IMR-90 (cell line): Measurements from ENCODE around the gene ADGRG4. TPM values are rescaled to one million over a fixed set of nuclear protein-coding genes. Genes with fewer than 3 reads are reported as not detected.

Source experiments
- ATAC-seq: fragments of 200-7000 bp; cut with Tn5 transposase; 2 replicates; pipeline ENCODE4 v1.9.1; 2020; ENCODE audit warnings: low read depth, mild to moderate bottlenecking, moderate library complexity
- BruUV-seq: library from RNA; stranded (reverse); fragments of 400-500 nt; replicated peaks from 2 replicates; lab custom pipeline; 2021; lab: Mats Ljungman, UMichigan
- CTCF ChIA-PET: fragments of 300-600 bp; formaldehyde crosslinking; extraction: SDS; loops from one replicate; lab custom pipeline; 2021; ENCODE audit warnings: antibody characterized with exemption; lab: Yijun Ruan, JAX
- POLR2A ChIA-PET: fragments of 300-600 bp; sonication (Branson Sonifier 250); formaldehyde crosslinking; loops from one replicate; lab custom pipeline; 2022; ENCODE audit warnings: antibody characterized with exemption; ENCODE audit not compliant: unreplicated experiment; lab: Charles Lee
- DNase-seq: peaks from one replicate; pipeline ENCODE4 v3.0.0; 2013
- H2AFZ ChIP-seq: replicated peaks from 2 replicates; pipeline ENCODE3; 2013; ENCODE audit warnings: low read length, mild to moderate bottlenecking; ENCODE audit not compliant: poor library complexity
- H2AK5ac ChIP-seq: 2 replicates; pipeline ENCODE4 v1.6.1; 2013; ENCODE audit warnings: low read depth, low read length, inconsistent platforms
- H2AK9ac ChIP-seq: replicated peaks from 2 replicates; pipeline ENCODE3; 2013; ENCODE audit warnings: mild to moderate bottlenecking, low read depth, low read length, moderate library complexity; ENCODE audit not compliant: poor library complexity
- H2BK120ac ChIP-seq: 2 replicates; pipeline ENCODE4 v1.6.1; 2013; ENCODE audit warnings: low read depth, low read length, inconsistent platforms
- H2BK15ac ChIP-seq: 3 replicates; pipeline ENCODE4 v1.6.1; 2013; ENCODE audit warnings: low read depth, low read length, inconsistent platforms
- H2BK20ac ChIP-seq: 2 replicates; pipeline ENCODE4 v1.6.1; 2013; ENCODE audit warnings: low read depth, mild to moderate bottlenecking, inconsistent platforms, low read length, moderate library complexity
- H2BK5ac ChIP-seq: 2 replicates; pipeline ENCODE4 v1.6.1; 2013; ENCODE audit warnings: mild to moderate bottlenecking, low read depth, low read length, inconsistent platforms; ENCODE audit not compliant: poor library complexity, severe bottlenecking
- H3K14ac ChIP-seq: replicated peaks from 2 replicates; pipeline ENCODE4 v1.6.1; 2013; ENCODE audit warnings: low read depth, low read length, inconsistent platforms
- H3K18ac ChIP-seq: 2 replicates; pipeline ENCODE4 v1.6.1; 2013; ENCODE audit warnings: low read depth, low read length, control low read depth
- H3K23ac ChIP-seq: 2 replicates; pipeline ENCODE4 v1.6.1; 2013; ENCODE audit warnings: low read depth, low read length, inconsistent platforms
- H3K27ac ChIP-seq: 2 replicates; pipeline ENCODE4 v1.5.1; 2013; ENCODE audit warnings: mild to moderate bottlenecking, control low read depth, low read length; ENCODE audit not compliant: insufficient read depth
- H3K27me3 ChIP-seq: 2 replicates; pipeline ENCODE4 v1.6.1; 2013; ENCODE audit warnings: low read length; ENCODE audit not compliant: control insufficient read depth, insufficient read depth
- H3K36me3 ChIP-seq: 2 replicates; pipeline ENCODE4 v1.6.1; 2013; ENCODE audit warnings: low read length, mixed read lengths; ENCODE audit not compliant: control insufficient read depth, insufficient read depth
- H3K4ac ChIP-seq: 2 replicates; pipeline ENCODE4 v1.6.1; 2013; ENCODE audit warnings: low read depth, low read length, inconsistent platforms
- H3K4me1 ChIP-seq: 2 replicates; pipeline ENCODE4 v1.6.1; 2013; ENCODE audit warnings: low read length, mixed read lengths; ENCODE audit not compliant: control insufficient read depth, insufficient read depth
- H3K4me2 ChIP-seq: 2 replicates; pipeline ENCODE4 v1.6.1; 2013; ENCODE audit warnings: low read depth, mild to moderate bottlenecking, control low read depth, low read length, moderate library complexity
- H3K4me3 ChIP-seq: 2 replicates; pipeline ENCODE4 v1.5.1; 2013; ENCODE audit warnings: low read depth, mild to moderate bottlenecking, control low read depth, low read length, moderate library complexity; ENCODE audit not compliant: insufficient read depth
- H3K56ac ChIP-seq: 2 replicates; pipeline ENCODE4 v1.6.1; 2013; ENCODE audit warnings: low read length, inconsistent platforms; ENCODE audit not compliant: insufficient read depth; ENCODE audit errors: extremely low read depth
- H3K79me1 ChIP-seq, 2 experiments: 2 replicates each; pipeline ENCODE4 v1.6.1; 2013; ENCODE audit warnings: low read length in 2 of 2, inconsistent platforms in 1 of 2, low read depth in 1 of 2
- H3K9ac ChIP-seq: 2 replicates; pipeline ENCODE4 v1.6.1; 2013; ENCODE audit warnings: low read depth, low read length, control low read depth
- H3K9me1 ChIP-seq: 2 replicates; pipeline ENCODE4 v1.6.1; 2013; ENCODE audit warnings: low read length, inconsistent platforms; ENCODE audit not compliant: insufficient read depth
- H3K9me3 ChIP-seq: 2 replicates; pipeline ENCODE4 v1.6.1; 2013; ENCODE audit warnings: low read length; ENCODE audit not compliant: control insufficient read depth, insufficient read depth
- H4K20me1 ChIP-seq: 2 replicates; pipeline ENCODE4 v1.6.1; 2013; ENCODE audit warnings: low read length, inconsistent platforms; ENCODE audit not compliant: insufficient read depth
- H4K5ac ChIP-seq: 2 replicates; pipeline ENCODE4 v1.6.1; 2013; ENCODE audit warnings: mild to moderate bottlenecking, low read depth, low read length, control low read depth
- H4K8ac ChIP-seq, 2 experiments: 2 replicates each; pipeline ENCODE4 v1.6.1; 2013; ENCODE audit warnings: low read depth in 2 of 2, low read length in 2 of 2, control low read depth in 1 of 2, inconsistent platforms in 1 of 2
- H4K91ac ChIP-seq: 2 replicates; pipeline ENCODE4 v1.6.1; 2013; ENCODE audit warnings: low read depth, low read length, inconsistent platforms; ENCODE audit not compliant: insufficient read depth
- BHLHE40 ChIP-seq: fragments of 150-350 bp; IDR thresholded peaks from 2 replicates; pipeline ENCODE4 v1.6.1; 2016; ENCODE audit warnings: mild to moderate bottlenecking, low read depth, low read length
- CHD1 ChIP-seq: IDR thresholded peaks from 2 replicates; pipeline ENCODE4 v1.6.1; 2012; ENCODE audit warnings: low read depth, low read length, improper control_type of control experiment
- MAFK ChIP-seq: IDR thresholded peaks from 2 replicates; pipeline ENCODE4 v1.6.1; 2012; ENCODE audit warnings: low read depth, low read length, improper control_type of control experiment
- MAZ ChIP-seq: IDR thresholded peaks from 2 replicates; pipeline ENCODE4 v1.6.1; 2012; ENCODE audit warnings: low read depth, mild to moderate bottlenecking, low read length, improper control_type of control experiment, moderate library complexity, borderline replicate concordance
- MXI1 ChIP-seq: IDR thresholded peaks from 2 replicates; pipeline ENCODE4 v1.6.1; 2012; ENCODE audit warnings: low read depth, mild to moderate bottlenecking, low read length, moderate library complexity, borderline replicate concordance
- POLR2A ChIP-seq: IDR thresholded peaks from 2 replicates; pipeline ENCODE4 v1.6.1; 2012; ENCODE audit warnings: mild to moderate bottlenecking, low read depth, low read length
- SMC3 ChIP-seq: fragments of 150-350 bp; IDR thresholded peaks from 2 replicates; pipeline ENCODE4 v1.6.1; 2016; ENCODE audit warnings: low read depth, mild to moderate bottlenecking, antibody characterized with exemption, low read length, moderate library complexity
- WGBS, 2 experiments: methylation state at CpG; one replicate each; pipeline versions ENCODE4 v1.1.5 to v1.1.7; 2013; ENCODE audit warnings: missing lambda C conversion rate in 2 of 2; ENCODE audit not compliant: insufficient read length in 1 of 2; ENCODE audit errors: extremely low coverage in 2 of 2; 5-methylcytosine and 5-hydroxymethylcytosine counted together
- dilution Hi-C: fragments of 300-500 bp; cut with HindIII; formaldehyde crosslinking; loops from one replicate; pipeline ENCODE4 v1.14.3; 2018; ENCODE audit warnings: low sequenced_read_pairs; ENCODE audit not compliant: unreplicated experiment
- in situ Hi-C: fragments of 300-500 bp; cut with MboI; formaldehyde crosslinking; loops from 3 replicates; pipeline ENCODE4 v1.14.3; 2019; ENCODE audit warnings: low sequenced_read_pairs, inconsistent platforms, mixed read lengths
- intact Hi-C: fragments of 100-400 bp; cut with micrococcal nuclease; formaldehyde crosslinking; loops from 2 replicates; pipeline ENCODE4 v1.10.0; 2022
- polyA plus RNA-seq, 3 experiments: library from polyadenylated mRNA; depleted of rRNA; stranded (reverse); fragments of >200 nt; gene quantifications; 2 replicates each; pipeline ENCODE4 v1.2.3, GENCODE V29; 2012; ENCODE audit warnings: low replicate concordance in 1 of 3
- total RNA-seq: library from RNA; depleted of rRNA; stranded (reverse); fragments of >200 nt; gene quantifications from 2 replicates; pipeline ENCODE4 v1.2.3, GENCODE V29; 2012
- TF ChIP-seq, protein P1 (sequence below): fragments of 150-350 bp; IDR thresholded peaks from 2 replicates; pipeline ENCODE4 v1.6.1; 2016; ENCODE audit warnings: low read depth, mild to moderate bottlenecking, low read length, moderate library complexity, borderline replicate concordance
- TF ChIP-seq, protein P2 (sequence below): fragments of 150-350 bp; IDR thresholded peaks from 2 replicates; pipeline ENCODE4 v1.6.1; 2017; ENCODE audit warnings: mild to moderate bottlenecking, antibody characterized with exemption, low read length, low read depth
- TF ChIP-seq, protein P3 (sequence below): conservative IDR thresholded peaks from 2 replicates; pipeline ENCODE4 v1.5.1; 2012; ENCODE audit warnings: mild to moderate bottlenecking, low read depth, low read length, improper control_type of control experiment

The ADGRG4 gene
- total and polyA plus RNA-seq, 2 of the 4 experiments (the other 2 are of a cell fraction) = under 0.01 TPM; not detected in 1

DNA sequence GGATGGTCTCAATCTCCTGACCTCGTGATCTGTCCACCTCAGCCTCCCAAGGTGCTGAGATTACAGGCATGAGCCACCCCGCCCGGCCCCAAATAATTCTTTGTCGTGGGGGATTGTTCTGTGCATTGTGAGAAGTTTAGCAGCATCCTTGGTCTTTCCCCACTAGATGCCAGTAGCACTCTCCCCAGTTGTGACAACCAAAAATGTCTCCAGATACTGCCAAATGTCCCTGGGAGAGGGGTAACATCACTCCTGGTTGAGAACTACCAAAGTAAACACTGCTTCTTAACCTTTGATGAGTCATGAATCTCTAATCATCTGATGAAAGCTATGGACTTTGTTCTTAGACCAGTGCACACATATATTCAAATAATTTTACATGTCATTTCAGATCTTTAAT, 96.2 kb downstream of the ADGRG4 start:
- Histone ChIP-seq H3K36me3 (no peaks in the 10 kb centered on the region), H4K20me1 (no peaks in the 10 kb centered on the region), H3K27me3 (no peaks in the 10 kb centered on the region; the same call in 1 of the 2 replicates), H3K9me1 (no peaks in the 10 kb centered on the region), H3K56ac (no peak overlapping the region), H3K79me1 (no peaks in the 10 kb centered on the region), H3K23ac (no peak overlapping the region), H3K18ac (no peak overlapping the region), H3K4me1 (no peaks in the 10 kb centered on the region), H2BK15ac (no peak overlapping the region), H2AK5ac (no peak overlapping the region), H2AFZ (no peak overlapping the region), H3K4ac (no peak overlapping the region), H3K27ac (no peak overlapping the region), H4K8ac (no peak overlapping the region), H3K4me3 (no peak overlapping the region), H3K9ac (no peak overlapping the region), H4K5ac (no peak overlapping the region), H3K4me2 (no peak overlapping the region), H2BK5ac (no peak overlapping the region), H3K9me3 (no peaks in the 10 kb centered on the region), H4K91ac (no peak overlapping the region), H2AK9ac (no peak overlapping the region), H2BK20ac (no peak overlapping the region), H3K14ac (no peak overlapping the region), H2BK120ac (no peak overlapping the region)
- intact Hi-C loops (loop anchor here (10.0 kb wide), 1 partner anchor 178 kb away; no protein-coding TSS in a partner anchor), dilution Hi-C loops (no loop called here), in situ Hi-C loops (no loop called here)
- BruUV-seq = no TSS peak
- POLR2A ChIA-PET = no interaction called here
- TF ChIP-seq, protein P1, sequence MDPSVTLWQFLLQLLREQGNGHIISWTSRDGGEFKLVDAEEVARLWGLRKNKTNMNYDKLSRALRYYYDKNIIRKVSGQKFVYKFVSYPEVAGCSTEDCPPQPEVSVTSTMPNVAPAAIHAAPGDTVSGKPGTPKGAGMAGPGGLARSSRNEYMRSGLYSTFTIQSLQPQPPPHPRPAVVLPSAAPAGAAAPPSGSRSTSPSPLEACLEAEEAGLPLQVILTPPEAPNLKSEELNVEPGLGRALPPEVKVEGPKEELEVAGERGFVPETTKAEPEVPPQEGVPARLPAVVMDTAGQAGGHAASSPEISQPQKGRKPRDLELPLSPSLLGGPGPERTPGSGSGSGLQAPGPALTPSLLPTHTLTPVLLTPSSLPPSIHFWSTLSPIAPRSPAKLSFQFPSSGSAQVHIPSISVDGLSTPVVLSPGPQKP = no peak
- no peak for TF ChIP-seq MXI1
- no peak for TF ChIP-seq MAFK
- no peak for TF ChIP-seq SMC3
- no peak for TF ChIP-seq BHLHE40
- TF ChIP-seq, protein P2, sequence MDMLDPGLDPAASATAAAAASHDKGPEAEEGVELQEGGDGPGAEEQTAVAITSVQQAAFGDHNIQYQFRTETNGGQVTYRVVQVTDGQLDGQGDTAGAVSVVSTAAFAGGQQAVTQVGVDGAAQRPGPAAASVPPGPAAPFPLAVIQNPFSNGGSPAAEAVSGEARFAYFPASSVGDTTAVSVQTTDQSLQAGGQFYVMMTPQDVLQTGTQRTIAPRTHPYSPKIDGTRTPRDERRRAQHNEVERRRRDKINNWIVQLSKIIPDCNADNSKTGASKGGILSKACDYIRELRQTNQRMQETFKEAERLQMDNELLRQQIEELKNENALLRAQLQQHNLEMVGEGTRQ = no peak
- TF ChIP-seq CHD1 = no peak
- TF ChIP-seq, protein P3, sequence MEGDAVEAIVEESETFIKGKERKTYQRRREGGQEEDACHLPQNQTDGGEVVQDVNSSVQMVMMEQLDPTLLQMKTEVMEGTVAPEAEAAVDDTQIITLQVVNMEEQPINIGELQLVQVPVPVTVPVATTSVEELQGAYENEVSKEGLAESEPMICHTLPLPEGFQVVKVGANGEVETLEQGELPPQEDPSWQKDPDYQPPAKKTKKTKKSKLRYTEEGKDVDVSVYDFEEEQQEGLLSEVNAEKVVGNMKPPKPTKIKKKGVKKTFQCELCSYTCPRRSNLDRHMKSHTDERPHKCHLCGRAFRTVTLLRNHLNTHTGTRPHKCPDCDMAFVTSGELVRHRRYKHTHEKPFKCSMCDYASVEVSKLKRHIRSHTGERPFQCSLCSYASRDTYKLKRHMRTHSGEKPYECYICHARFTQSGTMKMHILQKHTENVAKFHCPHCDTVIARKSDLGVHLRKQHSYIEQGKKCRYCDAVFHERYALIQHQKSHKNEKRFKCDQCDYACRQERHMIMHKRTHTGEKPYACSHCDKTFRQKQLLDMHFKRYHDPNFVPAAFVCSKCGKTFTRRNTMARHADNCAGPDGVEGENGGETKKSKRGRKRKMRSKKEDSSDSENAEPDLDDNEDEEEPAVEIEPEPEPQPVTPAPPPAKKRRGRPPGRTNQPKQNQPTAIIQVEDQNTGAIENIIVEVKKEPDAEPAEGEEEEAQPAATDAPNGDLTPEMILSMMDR = no peak
- TF ChIP-seq MAZ = no peak
- TF ChIP-seq POLR2A = no peak
- no peak for DNase-seq
- no CpG with 5 or more reads among the region's 4 CpGs for WGBS, 2 experiments
- ATAC-seq = no peak
- CTCF ChIA-PET = no interaction called here
